Activated CD4-positive, alpha-beta T cell treated with anti-CD3 and anti-CD28 coated beads, Interleukin-2, amount 50 U/mL, for 24 hours (primary cell): ENCODE measurements around the gene TTC34.

ENCODE experiments used
- DNase-seq, 2 donors: peaks; one replicate each; pipeline ENCODE4 v3.0.0-alpha.2; 2020; ENCODE audit warnings: low read depth in 1 of 2, low spot score in 1 of 2

Gene TTC34

GRCh38 chr1:2607641-2608091 lies 193.8 kb downstream of the TTC34 start:
- no peak for DNase-seq

DNA sequence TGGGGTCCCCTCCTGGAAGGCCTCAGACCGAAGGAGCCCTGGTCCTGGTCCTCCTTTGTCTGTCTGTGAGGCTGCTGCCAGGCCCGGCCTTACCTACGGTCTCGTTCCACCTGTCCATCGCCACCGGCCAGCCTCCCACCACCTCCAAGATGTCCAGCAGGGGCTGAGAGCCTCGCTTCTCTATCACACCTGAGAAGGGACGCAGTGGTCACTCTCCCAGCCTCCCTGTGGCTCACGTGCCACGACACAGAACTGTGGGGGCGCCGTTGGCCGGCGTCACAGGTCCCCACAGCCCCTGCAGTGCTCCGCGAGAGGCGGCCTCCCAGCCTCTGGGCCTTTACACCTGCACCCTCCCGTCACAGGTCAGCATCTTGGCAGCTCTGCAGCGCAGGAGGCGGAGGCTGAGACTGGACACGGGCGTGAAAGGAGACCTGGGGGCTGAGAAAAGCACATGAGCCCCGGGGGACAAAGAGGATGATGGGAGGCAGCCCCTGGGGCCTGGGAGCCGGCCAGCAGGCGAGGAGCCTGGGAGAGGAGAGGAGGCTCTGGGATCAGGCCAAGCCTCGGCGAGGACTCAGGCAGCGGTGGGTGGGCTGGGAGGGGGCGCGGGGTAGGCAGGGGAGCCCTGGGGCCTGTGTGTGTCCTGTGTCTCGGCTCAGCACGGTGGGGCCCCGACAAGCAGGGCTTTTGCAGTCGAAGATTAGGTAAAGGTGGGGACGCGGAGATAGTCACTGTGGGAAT lies 194.4 kb downstream of the TTC34 start:
- DNase-seq: no peak

DNA sequence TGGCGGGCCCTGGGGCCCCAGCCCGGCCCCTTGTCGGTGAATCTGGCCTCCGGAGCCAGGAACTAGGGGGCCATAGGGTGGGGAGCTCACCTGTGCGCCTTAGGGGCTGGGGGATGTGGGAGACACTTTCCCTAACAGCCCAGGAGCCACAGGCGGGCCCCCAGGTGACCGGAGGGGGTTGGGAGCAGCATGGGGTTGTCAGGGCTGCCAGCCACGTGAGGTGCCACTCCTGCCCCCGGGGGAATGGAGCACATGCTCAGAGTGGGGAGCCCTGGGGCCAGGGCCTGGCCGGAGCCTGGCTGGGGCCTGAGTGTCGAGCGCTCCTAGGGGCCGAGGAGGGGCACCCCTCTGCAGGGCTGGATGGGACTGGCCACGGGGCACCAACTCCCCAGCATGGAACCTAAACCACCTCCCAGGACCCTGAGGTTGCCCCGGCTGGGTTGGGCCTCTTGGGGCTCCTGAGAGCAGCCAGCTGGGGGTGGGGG lies 195.1 kb downstream of the TTC34 start:
- no peak for DNase-seq

- no peak for DNase-seq
These were observed 195.7 kb downstream of the TTC34 start for GRCh38 chr1:2605509-2606395.

DNA sequence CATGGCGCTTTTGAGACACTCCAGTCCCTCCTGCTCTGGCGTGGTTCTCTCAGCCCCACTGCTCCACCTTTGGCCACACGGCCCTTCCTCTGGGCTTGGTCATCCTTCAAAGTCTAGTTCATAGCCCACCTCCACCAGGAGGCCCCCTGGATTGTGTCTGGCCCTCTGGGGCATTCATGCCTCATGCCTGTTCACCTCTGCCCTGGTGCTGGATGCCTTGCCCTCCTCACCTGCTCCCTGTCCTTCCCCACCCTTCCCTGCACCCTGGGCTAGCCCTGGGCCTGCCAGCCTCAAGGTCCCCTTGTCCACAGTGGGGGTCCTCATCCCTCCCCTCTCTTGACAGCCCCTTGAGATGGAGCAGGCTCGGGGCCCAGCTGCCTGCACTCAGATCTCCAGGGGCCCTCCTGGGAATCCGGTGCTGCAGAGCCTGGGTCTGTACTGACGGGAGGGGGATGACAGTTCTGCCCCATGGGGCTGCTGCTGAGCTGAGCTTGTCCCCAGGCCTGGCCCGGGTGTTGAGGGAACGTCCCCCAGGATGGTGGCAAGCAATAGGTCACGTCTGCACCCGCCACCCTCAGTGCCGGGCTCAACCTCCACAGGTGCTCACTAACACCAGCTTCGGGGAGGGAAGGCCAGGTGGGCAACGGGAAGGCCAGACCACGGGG lies 196.5 kb downstream of the TTC34 start:
- no peak for DNase-seq

GRCh38 chr1:2604156-2604843 lies 197.2 kb downstream of the TTC34 start:
- no peak for DNase-seq

GRCh38 chr1:2603521-2604155 lies 197.9 kb downstream of the TTC34 start:
- no peak for DNase-seq

DNA sequence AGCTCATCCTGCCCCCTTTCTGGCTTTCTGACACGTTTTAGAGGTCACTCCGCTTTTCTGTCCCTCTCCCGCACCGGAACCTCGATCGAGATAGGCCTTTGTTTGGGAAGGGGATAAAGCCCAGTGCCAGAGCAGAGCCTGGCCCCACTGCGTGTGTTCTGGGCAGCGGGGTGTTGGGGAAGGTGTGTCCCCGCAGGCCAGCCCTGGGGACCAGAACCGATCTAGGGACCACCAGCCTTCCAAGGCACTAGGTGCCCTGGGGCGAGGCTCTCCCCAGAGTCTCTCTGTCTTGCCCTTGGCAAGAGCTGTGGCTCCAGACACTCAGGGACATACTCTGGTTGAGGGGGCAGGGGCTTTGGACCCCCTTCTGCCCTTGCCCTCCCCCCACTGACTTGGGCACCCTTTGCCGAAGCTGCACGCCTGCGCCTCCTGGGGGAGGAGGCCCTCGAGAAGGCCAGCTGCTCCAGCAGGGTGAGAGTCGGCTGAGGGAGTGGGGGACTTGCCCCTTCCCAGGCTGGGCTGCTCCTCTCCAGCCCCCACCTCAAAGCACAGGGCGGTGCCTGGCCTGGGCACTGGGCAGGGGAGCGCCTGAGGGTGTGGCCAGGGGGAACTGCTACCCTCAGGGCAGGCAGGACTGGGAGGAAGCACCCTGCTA lies 198.5 kb downstream of the TTC34 start:
- DNase-seq: no peak

DNA sequence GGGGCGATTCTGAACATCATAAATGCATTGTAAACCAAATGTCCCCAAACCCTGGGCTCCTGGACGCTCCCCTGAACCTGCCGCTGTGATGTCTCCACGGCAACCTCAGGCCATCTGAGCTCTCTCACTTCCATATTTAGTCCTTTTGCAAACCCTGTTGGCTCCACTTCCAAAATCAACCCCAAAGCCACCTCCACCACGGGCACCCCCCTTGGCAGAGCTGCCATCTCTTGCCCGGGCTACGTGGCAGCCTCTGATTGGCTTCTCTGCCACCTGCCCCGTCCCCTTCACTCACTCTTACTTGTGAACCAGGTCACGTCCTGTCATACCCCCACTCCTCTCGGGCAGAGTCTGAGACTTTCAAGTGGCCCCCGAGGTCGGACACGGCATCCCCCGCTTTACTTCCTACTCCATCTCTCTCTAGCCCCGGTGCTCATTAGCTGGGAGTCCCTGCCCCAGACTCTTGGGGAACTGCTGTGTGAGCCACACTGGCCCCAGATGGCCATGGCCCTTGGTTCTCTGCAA lies 199.1 kb downstream of the TTC34 start:
- no peak for DNase-seq

DNA sequence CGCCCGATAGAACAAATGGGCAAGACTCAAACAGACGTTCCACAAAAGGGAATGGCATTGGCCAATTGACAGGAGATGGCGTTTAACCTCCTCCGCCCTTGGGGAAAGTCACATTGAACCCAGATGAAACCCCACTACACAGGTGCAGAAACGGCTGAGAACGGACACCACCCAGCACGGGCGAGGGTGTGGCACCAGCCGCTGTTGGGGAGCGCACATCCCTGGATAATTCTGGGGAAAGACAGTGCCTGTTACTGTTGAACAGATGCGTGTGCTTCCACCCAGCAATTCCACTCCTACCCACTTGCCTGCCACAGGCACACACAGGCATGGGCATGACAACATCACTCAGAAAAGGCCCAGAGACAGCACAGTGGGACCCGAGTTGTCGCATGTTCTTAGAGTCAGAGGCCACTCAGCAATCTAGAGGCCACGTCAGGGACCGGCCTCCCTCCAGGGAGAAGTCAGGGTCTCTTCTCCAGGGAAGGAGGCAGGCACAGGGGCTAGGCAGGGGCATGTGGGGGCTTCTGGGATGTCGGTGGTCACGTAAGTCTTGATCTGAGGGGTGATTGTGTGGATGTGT lies 199.7 kb downstream of the TTC34 start:
- DNase-seq: no peak

DNA sequence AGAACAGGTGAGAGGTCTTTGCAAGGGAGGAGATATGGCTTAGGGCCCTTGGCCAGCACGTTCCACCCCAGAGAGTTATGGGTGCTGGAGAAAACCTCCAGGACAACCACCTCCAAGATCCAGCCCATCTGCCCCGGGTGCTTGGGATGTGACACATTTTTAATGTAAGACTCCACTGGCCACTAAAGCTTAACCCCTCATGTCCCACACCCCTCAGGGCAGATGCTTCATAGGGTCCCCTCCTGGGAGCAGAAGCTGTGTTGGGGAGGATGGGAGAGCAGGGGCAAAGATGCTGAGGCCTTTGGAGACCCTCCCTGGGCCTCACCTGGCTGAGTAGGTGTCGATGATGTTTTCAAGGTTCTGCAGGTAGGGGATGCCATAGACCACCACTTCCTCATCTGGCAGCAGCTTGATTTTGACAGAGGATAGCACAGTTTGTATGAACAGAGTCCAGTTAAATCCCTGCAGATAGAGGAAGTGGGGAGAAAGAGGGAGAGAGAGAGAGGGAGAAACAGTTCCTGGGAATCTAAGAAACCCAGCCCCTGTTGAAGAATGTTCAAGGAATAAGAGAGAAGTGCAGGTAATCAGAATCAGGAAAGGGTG lies 203.1 kb downstream of the TTC34 start:
- DNase-seq: no peak

DNA sequence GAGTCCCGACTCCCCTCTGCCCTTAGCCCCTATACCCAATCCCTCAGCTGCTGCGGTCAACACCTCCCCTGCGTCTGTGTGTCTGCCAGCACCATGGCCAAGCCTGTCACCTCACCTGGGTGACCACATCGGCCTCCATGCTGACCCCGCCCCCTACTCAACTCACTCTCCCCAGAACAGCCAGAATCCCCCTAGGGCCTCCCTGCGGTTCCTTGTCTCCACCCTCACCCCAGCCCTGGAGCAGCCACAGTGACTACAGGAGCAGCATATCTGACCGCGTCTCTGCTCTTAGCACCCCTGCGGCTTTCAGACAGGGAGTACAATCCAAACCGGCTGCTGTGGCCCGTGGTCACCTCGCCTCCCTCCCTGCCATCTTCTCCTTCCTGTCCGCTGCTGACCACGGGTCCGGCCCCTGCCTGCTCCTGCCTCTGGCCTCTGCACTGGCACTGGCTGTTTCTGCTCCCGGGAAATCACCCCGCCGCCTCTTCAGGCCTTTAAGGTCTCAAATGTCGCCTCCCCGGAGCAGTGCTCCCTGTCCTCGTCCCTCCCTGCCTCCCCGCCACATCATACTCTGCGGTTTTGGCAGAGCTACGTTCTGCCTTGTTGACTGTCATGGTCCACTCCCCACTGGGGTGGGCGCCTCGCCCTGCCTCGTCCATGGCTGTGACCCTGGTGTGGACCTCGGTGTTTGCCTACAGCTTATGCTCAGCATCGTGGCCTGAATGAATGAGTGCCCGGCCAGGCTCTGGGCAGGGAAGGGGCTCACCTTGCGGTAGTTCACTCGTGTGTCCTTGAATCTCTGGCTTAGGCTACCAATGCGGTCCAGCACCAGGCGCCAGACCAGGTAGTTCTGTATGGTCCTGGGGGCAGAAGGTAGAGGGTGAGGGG lies 203.8 kb downstream of the TTC34 start:
- DNase-seq: no peak

DNA sequence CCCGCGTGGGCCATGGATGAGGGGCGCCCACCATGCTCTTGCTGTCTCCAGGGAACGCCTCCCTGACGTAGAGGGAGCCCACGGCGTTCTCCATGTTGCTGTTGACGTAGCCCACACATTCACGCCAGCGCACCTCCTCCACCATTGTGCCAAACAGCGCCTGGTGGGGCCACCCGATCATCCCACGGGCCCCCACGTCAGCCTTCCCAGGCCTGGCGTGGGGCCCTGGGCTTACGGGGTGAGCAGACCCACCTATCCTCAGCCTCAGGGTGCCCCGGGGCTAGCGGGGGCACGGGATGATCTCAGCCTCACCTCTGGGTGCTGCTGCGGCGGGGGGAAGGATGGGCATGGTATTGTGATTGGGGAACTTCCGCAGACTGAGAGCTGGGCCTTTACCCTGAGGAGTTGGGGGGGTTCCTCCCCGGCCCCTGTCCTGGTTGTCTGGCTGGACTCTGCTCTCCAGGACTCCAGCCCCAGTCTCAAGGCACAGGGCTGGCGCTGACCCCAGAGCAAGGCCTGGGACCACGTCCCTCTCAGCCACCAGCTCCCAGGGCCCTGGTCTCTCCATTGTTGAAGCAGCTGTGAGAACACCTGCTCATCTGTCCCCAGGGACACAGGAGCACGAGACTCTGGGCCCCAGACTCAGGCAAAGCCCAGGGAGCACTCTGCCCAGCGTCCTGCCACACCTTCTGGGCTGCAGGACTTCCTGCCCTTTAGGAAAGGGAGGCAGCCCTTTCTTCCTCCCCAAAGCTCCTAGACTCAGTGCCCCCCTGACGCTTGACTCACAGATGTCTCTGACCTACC lies 204.8 kb downstream of the TTC34 start:
- DNase-seq: no peak

- no peak for DNase-seq
These were observed 205.5 kb downstream of the TTC34 start for GRCh38 chr1:2595812-2596529.

GRCh38 chr1:2595261-2595811 lies 206.2 kb downstream of the TTC34 start:
- DNase-seq: no peak

GRCh38 chr1:2594641-2595131 lies 206.8 kb downstream of the TTC34 start:
- no peak for DNase-seq
